ENCODE results near the gene MRPL36. TPM values are rescaled to one million over a fixed set of nuclear protein-coding genes. Genes with fewer than 3 reads are reported as not detected.

The MRPL36 gene
- polyA plus RNA-seq, 1 experiment = 104 TPM

DNA sequence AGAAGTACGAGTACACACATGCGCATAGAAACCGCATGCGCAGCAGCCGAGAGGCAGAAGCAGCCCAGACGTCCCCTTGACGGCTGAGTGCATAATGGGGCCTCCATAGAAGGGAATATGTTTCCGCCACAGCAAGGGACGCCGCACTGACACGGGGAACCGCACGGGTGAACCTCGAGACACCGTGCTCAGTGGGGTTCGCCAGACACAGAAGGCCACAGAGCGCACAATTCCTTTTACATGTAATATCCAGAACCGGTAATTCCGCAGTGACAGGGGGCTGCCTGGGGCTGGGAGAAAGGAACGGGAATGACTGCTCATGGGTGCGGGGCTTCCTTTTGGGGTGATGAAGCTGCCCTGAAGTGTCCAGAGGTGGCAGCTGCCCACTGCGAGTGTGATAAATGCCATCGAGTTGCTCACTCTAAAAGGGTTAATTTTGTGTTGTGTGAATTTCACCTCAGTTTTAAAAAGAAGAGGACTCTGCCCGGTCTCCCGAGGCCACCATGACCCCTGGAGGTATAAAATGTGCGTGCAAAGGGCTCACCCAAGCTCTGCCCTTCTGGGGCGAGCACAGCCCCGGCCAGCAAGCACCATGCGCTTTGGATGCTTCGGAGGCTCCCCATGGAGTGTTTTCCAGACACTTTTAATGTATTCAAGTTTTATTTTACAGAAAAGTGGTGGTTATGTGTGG is 29.7 kb downstream of the MRPL36 start:
- H3K27me3 ChIP-seq (ENCODE audit: control insufficient read depth, insufficient read depth, low read length) = peaks cover 10% of the 10 kb centered on the region
- TF ChIP-seq, protein P1, sequence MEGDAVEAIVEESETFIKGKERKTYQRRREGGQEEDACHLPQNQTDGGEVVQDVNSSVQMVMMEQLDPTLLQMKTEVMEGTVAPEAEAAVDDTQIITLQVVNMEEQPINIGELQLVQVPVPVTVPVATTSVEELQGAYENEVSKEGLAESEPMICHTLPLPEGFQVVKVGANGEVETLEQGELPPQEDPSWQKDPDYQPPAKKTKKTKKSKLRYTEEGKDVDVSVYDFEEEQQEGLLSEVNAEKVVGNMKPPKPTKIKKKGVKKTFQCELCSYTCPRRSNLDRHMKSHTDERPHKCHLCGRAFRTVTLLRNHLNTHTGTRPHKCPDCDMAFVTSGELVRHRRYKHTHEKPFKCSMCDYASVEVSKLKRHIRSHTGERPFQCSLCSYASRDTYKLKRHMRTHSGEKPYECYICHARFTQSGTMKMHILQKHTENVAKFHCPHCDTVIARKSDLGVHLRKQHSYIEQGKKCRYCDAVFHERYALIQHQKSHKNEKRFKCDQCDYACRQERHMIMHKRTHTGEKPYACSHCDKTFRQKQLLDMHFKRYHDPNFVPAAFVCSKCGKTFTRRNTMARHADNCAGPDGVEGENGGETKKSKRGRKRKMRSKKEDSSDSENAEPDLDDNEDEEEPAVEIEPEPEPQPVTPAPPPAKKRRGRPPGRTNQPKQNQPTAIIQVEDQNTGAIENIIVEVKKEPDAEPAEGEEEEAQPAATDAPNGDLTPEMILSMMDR (IDR thresholded peaks at IDR 0.05; ENCODE audit: low read depth, low read length) = no peak
- H3K27ac ChIP-seq (ENCODE audit: low read depth, low read length) = no peak overlapping the region
- DNase-seq (ENCODE audit: low read depth, low spot score) = no peak
- ChIA-PET CTCF (no interaction called here), POLR2A (no interaction called here)
- H3K4me3 ChIP-seq (ENCODE audit: low read depth, low read length) = no peak overlapping the region
- H3K9me3 ChIP-seq (ENCODE audit: control insufficient read depth, insufficient read depth, low read length) = no peaks in the 10 kb centered on the region; the same call in 1 of the 2 replicates

DNA sequence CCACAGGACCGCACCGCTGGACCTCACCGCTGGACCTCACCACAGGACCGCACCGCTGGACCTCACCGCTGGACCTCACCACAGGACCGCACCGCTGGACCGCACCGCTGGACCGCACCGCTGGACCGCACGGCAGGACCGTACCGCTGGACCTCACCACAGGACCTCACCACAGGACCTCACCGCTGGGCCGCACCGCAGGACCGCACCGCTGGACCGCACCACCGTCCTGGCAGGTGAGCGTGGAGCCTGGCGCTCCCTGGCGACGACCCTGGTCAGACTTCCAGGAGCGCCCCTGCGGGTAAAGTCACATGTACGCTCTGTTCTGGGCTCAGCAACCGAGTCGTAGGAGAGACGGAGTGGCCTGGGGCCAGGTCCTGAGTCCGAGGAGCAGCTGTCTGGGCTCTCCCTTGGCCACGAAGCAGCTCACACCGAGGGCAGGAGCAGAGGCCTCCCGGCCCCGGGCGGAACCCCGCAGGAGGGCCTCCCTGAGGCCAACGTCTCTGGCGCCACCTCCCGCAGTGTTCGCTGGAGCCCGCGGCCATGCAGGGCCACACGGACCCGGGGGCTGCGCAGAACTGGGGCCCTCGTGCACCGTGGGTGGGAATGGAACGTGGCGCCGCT is 30.5 kb downstream of the MRPL36 start:
- peaks cover 2% of the 10 kb centered on the region; the same call in 1 of the 2 replicates for H3K9me3 ChIP-seq (ENCODE audit: control insufficient read depth, insufficient read depth, low read length)
- CTCF ChIA-PET = no interaction called here
- TF ChIP-seq, protein P1 (IDR thresholded peaks at IDR 0.05; ENCODE audit: low read depth, low read length) = no peak
- H3K27me3 ChIP-seq (ENCODE audit: control insufficient read depth, insufficient read depth, low read length) = peaks cover 10% of the 10 kb centered on the region
- DNase-seq (ENCODE audit: low read depth, low spot score) = no peak
- H3K27ac ChIP-seq (ENCODE audit: low read depth, low read length) = no peak overlapping the region
- H3K4me3 ChIP-seq (ENCODE audit: low read depth, low read length) = no peak overlapping the region
- POLR2A ChIA-PET = no interaction called here

DNA sequence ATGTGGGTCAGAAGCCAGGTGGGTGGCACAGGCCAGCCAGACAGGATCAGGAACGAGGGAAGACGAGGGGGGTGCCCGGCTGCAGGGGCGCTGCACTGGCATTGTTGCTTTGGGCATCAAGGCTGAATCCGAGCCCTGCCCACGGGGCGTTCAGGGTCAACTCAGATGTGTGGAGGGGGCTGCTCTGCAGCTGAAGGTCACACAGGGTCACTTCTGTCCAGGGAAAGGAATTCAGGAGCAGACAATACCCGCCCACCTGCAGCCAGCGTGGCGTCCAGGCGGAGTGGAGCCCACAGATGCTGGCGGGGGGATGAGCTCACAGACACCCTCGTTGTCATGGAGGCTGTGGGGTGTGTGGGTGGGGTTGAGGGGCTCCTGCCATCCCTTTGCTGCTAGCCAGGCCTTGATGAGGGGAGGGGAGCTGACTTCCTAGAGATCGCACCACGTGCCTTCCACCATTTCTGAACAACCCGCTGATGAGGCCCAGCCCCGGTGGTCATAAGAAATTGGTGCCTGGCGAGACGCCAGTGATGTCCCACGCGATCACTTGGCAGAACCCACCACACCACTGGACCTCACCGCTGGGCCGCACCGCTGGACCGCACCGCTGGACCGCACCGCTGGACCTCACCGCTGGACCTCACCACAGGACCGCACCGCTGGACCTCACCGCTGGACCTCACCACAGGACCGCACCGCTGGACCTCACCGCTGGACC is 31.2 kb downstream of the MRPL36 start:
- Histone ChIP-seq H3K27ac (ENCODE audit: low read depth, low read length) (no peak overlapping the region), H3K27me3 (ENCODE audit: control insufficient read depth, insufficient read depth, low read length) (peaks cover 10% of the 10 kb centered on the region), H3K4me3 (ENCODE audit: low read depth, low read length) (no peak overlapping the region), H3K9me3 (ENCODE audit: control insufficient read depth, insufficient read depth, low read length) (peaks cover 3% of the 10 kb centered on the region; the same call in 1 of the 2 replicates)
- DNase-seq (ENCODE audit: low read depth, low spot score) = no peak
- ChIA-PET POLR2A (no interaction called here), CTCF (no interaction called here)
- TF ChIP-seq, protein P1 (IDR thresholded peaks at IDR 0.05; ENCODE audit: low read depth, low read length) = no peak

DNA sequence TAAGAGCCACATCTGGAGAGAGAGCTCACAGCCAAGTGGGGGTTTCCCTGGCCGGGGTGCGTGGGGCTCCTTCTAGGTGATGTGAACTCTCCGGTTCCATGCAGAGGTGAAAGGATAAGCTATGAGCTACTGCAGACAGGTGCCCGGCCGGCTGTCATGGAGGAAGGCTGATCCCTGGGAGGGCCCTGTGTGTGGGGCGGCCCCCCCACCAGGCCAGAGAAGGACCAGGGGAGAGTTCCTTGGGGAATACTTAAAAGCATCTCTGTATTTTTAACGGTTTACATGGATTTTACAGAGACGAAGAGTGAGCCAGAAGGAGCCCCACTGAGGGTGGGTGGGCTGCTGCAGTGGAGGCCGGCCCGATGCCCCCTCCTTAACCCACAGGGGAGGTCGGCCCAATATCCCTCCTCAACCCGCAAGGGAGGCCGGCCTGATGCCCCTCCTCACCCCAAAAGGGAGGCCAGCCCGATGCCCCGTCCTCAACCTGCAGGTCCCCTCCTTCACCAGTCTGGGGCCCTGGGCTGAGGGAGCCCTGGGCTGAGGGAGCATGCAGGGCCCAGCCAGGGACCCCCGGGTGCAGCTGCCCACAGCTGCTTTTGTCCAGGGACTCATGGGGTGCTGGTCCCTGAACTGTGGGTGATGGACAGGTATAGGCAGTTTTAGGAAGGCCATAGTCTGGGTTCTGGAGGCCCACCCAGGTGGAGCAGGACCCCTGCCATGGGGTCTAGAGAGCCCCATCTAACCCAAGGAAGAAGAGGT is 31.9 kb downstream of the MRPL36 start:
- DNase-seq (ENCODE audit: low read depth, low spot score) = no peak
- Histone ChIP-seq H3K9me3 (ENCODE audit: control insufficient read depth, insufficient read depth, low read length) (peaks cover 3% of the 10 kb centered on the region; the same call in 1 of the 2 replicates), H3K4me3 (ENCODE audit: low read depth, low read length) (no peak overlapping the region), H3K27me3 (ENCODE audit: control insufficient read depth, insufficient read depth, low read length) (peaks cover 11% of the 10 kb centered on the region), H3K27ac (ENCODE audit: low read depth, low read length) (no peak overlapping the region)
- ChIA-PET POLR2A (no interaction called here), CTCF (interaction anchor here (0.9 kb wide), 1 partner anchor 272 kb away, joined by 5 read pairs; no protein-coding TSS in a partner anchor)
- TF ChIP-seq, protein P1 (IDR thresholded peaks at IDR 0.05; ENCODE audit: low read depth, low read length) = no peak

Data from AG04450 (cell line).